Fibroblast of pulmonary artery (primary cell): Measurements from ENCODE around the gene PLS1.
"Not testable (repeated sequence)": the region's sequence is repeated elsewhere in the genome, so short reads cannot be mapped to it uniquely, and the experiment has no call there.

ENCODE experiments used
- DNase-seq: peaks from one replicate; pipeline ENCODE4 v3.0.0-alpha.2; 2010; ENCODE audit warnings: low read depth
- H3K4me3 ChIP-seq: replicated peaks from 2 replicates; pipeline ENCODE4 v1.5.1; 2011; ENCODE audit warnings: low read depth, mild to moderate bottlenecking, control low read depth, low read length, moderate library complexity
- TF ChIP-seq, protein P1 (sequence below): IDR thresholded peaks from 2 replicates; pipeline ENCODE4 v1.5.1; 2011; ENCODE audit warnings: mild to moderate bottlenecking, control low read depth, low read length, inconsistent platforms; ENCODE audit errors: missing control alignments

PLS1 gene

DNA sequence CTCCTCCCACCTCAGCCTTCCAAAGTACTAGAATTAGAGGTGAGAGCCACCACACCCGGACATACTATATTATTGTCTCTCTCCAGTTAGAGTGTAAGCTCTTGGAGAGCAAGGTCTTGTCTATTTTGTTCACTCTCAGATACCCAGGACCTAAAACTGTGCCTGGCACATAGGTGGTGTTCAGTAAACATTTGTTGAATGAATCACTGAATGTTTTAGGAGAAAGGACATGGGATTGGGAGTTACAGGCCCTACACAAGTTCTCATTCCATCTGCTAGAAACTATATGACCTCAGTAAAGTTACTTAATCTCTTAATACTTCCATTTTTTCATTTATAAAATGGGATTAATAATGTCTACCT is 16.2 kb upstream of the PLS1 start:
- no peak for DNase-seq
- H3K4me3 ChIP-seq = no peak overlapping the region
- TF ChIP-seq, protein P1, sequence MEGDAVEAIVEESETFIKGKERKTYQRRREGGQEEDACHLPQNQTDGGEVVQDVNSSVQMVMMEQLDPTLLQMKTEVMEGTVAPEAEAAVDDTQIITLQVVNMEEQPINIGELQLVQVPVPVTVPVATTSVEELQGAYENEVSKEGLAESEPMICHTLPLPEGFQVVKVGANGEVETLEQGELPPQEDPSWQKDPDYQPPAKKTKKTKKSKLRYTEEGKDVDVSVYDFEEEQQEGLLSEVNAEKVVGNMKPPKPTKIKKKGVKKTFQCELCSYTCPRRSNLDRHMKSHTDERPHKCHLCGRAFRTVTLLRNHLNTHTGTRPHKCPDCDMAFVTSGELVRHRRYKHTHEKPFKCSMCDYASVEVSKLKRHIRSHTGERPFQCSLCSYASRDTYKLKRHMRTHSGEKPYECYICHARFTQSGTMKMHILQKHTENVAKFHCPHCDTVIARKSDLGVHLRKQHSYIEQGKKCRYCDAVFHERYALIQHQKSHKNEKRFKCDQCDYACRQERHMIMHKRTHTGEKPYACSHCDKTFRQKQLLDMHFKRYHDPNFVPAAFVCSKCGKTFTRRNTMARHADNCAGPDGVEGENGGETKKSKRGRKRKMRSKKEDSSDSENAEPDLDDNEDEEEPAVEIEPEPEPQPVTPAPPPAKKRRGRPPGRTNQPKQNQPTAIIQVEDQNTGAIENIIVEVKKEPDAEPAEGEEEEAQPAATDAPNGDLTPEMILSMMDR = no peak

DNA sequence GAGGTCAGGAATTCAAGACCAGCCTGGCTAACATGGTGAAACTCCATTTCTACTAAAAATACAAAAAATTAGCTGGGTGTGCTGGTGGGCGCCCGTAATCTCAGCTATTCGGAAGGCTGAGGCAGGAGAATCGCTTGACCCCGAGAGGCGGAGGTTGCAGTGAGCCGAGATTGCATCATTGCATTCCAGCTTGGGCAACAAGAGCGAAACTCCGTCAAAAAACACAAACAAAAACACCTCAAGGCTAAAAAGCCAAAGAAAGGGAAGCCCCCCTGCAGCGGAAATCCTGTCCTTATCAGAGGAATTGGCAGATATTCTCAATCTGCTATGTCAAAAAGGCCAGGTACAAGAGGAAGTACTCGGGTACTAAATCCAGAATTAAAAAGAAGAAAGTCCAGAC is 15.1 kb upstream of the PLS1 start:
- not testable (repeated sequence) for H3K4me3 ChIP-seq, DNase-seq

DNA sequence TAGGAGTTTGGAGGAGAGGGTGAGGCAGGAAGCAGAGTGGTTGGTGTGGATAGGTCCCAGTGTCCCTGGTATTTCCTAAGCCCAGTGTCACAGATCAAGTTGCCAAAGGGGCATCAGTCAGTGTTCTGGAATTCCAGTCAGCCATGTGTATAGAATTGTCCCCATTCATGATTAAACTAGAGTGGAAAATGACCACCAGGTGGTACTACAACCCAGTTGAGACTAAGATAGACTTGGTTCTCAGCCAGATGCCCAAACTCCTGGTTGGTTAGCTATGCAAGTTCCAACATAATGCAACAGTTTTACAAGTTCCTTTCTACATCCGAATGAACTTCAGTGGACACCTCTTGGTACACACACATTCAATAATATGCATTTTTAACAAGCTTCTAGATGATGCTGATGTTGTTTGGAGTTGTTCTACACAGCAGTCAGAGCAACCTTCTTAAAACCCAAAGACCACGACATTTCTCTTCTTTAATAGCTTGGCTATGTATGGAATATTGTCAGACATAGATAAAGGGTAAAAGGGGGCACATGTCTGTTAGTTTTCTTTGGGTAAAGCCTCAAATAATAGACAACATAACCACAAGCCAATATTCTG is 9.3 kb upstream of the PLS1 start:
- DNase-seq = peak; percentile 88
- TF ChIP-seq, protein P1 = peak; percentile 67
- no peak overlapping the region for H3K4me3 ChIP-seq

DNA sequence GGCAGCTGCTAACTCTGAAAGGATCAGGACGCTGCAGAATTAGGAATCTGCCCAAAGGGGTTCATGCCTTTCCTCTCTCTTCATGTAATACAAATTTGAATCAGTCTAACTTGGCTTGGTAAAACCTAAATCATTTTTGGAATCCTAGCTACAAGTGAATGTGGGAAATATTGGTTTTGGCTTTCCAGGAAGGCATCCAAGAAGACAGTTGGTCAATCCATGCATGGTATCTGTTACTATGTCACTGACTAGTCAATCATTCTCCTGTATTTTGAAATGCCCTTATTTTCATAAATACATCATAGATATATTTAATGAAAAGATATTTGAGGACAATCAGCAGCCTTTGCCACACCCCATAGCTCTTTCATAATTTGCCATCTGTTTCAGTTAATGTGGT is 7.5 kb upstream of the PLS1 start:
- no peak for DNase-seq
- TF ChIP-seq, protein P1 = no peak
- no peak overlapping the region for H3K4me3 ChIP-seq

DNA sequence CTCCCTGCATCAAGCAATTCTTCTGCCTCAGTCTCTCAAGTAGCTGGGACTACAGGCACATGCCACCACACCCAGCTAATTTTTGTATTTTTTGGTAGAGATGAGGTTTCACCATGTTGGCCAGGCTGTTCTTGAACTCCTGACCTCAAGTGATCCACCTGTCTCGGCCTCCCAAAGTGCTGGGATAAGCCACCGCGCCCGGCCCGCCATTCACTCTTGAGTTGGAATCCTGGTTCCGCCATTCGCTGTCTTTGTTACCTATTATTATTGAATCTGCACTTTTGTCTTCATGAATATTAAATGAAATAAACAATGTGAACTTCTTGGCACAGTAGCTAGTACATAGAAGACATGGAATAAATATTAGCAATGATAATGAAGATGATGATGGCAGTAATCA is 3.9 kb upstream of the PLS1 start:
- not testable (repeated sequence) for DNase-seq

DNA sequence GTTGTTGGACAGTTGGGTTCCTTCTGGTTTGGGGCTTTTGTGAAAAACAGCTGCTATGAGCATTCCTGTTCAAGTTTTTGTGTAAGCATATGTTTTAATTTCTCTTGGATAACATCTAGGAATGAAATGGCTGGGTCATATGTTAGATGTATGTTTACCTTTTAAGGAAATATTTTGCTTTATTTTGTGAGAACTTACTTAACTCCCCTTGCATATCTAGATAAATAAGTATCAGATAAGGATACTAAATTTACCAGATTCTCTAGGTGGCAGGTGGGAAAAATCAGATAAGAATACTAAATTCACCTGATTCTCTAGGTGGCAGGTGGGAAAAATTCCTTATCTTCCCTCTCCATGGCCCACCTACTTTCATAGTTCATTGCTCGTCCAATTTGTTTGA is 1.1 kb upstream of the PLS1 start:
- no peak overlapping the region for H3K4me3 ChIP-seq
- TF ChIP-seq, protein P1 = no peak
- DNase-seq = no peak

More for the DNA sequence above, 3.9 kb upstream of the PLS1 start:
- not testable (repeated sequence) for H3K4me3 ChIP-seq

DNA sequence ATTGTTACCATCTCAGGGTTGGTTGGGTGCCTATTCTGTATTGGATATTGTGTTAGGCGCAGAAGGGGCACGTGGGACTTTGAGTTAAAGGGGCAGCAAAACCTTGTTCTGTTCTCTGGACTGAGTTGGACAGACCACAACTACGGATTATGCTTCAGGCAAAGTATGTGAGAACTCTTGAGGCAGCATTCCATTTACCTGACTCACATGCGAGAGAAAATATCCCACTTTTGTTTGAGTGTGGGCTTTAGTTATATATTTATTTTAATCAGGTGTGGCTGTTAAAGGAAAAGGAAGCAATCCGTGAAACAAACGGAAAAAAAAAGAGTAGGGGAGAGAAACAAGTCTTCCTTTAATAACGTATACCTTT is 627 bp upstream of the PLS1 start:
- peak; percentile 79 for DNase-seq
- TF ChIP-seq, protein P1 = no peak
- peak overlapping the region; percentile 79 for H3K4me3 ChIP-seq

DNA sequence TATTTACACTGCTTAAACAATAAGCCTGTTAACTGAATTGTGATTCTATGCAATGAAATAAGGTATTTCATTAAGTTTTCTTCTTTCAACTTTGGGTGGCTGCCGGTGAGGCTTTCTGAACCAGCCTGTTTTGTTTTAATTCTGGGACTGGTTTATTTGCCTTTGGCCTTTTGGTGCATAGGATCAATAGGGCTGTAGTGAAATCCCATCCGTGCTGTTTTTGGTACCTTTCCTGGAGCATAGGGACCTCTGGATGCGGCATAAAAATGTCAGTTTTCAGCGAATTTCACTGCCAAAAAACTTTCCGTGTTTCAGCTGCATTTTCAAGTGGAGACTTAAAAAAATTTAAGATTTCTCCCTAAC is 514 bp downstream of the PLS1 start:
- peak overlapping the region; percentile 79 for H3K4me3 ChIP-seq
- TF ChIP-seq, protein P1 = no peak
- no peak for DNase-seq
